T-helper 17 cell (primary cell): Measurements from ENCODE around the gene SEL1L. TPM values are rescaled to one million over a fixed set of nuclear protein-coding genes. Genes with fewer than 3 reads are reported as not detected.
"Not testable (repeated sequence)": the region's sequence is repeated elsewhere in the genome, so short reads cannot be mapped to it uniquely, and the experiment has no call there.

Source experiments
- ATAC-seq: fragments of 150-1000 bp; cut with Tn5 transposase; 2 replicates; pipeline ENCODE4 v1.10.0; 2021; ENCODE audit warnings: mild to moderate bottlenecking, moderate library complexity
- DNase-seq, 3 donors: peaks; one replicate each; pipeline versions ENCODE4 v3.0.0 to v3.0.0-alpha.2; 2020 to 2021
- H3K9me3 ChIP-seq: one replicate; pipeline ENCODE4 v1.7.0; 2013; ENCODE audit warnings: low read length, mild to moderate bottlenecking; ENCODE audit not compliant: control insufficient read depth, poor library complexity, severe bottlenecking
- H3K27ac Mint-ChIP-seq: one replicate; pipeline ENCODE4 v1.8.0; 2022; ENCODE audit warnings: mild to moderate bottlenecking, moderate library complexity, mixed read lengths
- H3K27me3 Mint-ChIP-seq: one replicate; pipeline ENCODE4 v1.8.0; 2022; ENCODE audit warnings: mixed read lengths
- H3K36me3 Mint-ChIP-seq: one replicate; pipeline ENCODE4 v1.8.0; 2022; ENCODE audit warnings: low read depth, mixed read lengths
- H3K4me1 Mint-ChIP-seq: one replicate; pipeline ENCODE4 v1.8.0; 2022; ENCODE audit warnings: mild to moderate bottlenecking, mixed read lengths
- H3K4me3 Mint-ChIP-seq: one replicate; pipeline ENCODE4 v1.8.0; 2022; ENCODE audit warnings: mild to moderate bottlenecking, moderate library complexity, mixed read lengths
- total RNA-seq, 4 donors: library from RNA in 2 of 4; stranded (reverse) in 2 of 4; gene quantifications; one replicate each; pipeline ENCODE4 v1.2.3 and lab custom pipeline; 2022 to 2026

Gene SEL1L
- total RNA-seq, 2 donors from 2014 or later: 44.2 to 61.1 TPM

DNA sequence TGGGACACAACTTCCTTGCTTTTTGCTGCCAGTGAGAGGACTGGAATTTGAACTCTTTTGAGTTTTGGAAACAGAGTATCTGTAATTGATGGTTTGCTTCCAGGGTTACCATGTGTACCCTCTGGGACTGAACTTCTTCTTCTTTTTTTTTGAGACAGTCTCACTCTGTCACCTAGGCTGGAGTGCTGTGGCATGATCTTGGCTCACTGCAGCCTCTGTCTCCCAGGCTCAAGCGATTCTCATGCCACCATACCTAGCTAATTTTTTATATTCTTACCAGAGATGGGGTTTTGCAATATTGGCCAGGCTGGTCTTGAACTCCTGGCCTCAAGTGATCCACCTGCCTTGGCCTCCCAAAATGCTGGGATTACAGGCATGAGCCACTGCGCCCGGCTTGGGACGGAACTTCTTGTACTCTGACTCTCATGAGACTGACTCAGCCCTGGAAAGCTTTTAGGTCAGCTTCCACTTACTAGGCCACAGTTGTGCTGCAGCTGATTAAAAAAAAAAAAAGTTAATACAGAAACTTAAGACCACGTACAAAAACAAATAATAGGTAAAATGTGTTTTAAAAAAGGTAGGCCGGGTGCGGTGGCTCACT, 15.8 kb downstream of the SEL1L start:
- DNase-seq (no peak), ATAC-seq (no peak)
- no peaks in the 10 kb centered on the region for H3K9me3 ChIP-seq
- peaks cover 6% of the 10 kb centered on the region for H3K36me3 Mint-ChIP-seq
- H3K27ac Mint-ChIP-seq: no peak overlapping the region
- H3K4me1 Mint-ChIP-seq: peaks cover 21% of the 10 kb centered on the region
- no peak overlapping the region for H3K4me3 Mint-ChIP-seq
- H3K27me3 Mint-ChIP-seq: no peaks in the 10 kb centered on the region

DNA sequence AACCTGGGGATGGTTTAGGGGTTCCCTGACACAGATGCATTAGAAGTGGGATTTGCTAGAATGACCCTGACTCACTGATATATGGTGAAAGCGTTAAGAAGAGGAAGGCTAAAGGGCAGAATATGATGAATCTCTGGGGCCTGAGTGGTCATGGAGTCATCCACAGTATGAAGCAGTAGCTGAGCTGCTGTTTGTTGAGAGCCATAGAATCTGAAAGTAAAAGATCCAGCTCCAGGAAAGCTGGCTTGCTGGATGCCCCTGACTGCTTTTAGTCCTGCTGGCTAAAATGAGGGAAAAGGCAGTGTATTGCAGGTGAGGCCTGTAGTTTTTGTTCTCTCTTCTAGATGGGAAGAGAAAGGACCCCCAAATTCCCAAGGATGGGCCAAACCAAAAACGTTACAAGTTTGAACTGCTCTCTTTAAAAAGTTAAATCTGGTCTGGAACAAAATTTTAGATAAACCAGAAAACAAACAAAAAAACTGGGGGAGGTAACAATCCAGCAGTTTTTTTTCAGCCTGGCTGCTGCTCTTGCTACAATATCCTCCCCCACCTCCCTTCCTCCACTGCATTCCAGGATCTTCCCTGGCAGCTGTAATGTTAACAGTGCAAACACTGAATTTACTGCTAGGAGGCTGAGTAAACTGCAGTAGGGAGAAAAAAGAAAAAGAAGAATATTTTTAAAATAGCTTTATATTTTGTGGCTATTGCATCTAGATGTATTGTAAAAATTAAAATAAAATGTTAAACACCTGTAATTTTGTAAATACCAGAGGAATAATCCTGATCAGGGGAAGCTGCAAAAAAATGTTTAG, 16.5 kb downstream of the SEL1L start:
- ATAC-seq (no peak), DNase-seq (no peak)
- no peak overlapping the region for H3K4me3 Mint-ChIP-seq
- no peaks in the 10 kb centered on the region for H3K27me3 Mint-ChIP-seq
- H3K9me3 ChIP-seq: no peaks in the 10 kb centered on the region
- peaks cover 5% of the 10 kb centered on the region for H3K36me3 Mint-ChIP-seq
- peak overlapping the region; percentile 53 for H3K27ac Mint-ChIP-seq
- peaks cover 19% of the 10 kb centered on the region for H3K4me1 Mint-ChIP-seq

DNA sequence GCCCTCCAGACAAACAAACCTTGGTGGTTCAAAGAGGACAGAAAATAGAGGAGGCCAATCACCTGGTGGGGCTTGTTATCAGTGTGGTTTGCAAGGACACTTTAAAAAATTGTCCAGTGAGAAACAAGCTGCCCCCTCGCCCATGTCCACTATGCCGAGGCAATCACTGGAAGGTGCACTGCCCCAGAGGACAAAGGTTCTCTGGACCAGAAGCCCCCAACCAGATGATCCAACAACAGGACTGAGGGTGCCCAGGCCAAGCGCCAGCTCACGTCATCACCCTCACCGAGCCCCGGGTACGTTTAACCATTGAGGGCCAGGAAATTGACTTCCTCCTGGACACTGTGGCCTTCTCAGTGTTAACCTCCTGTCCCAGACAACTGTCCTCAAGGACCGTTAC, 17.7 kb downstream of the SEL1L start:
- H3K27me3 Mint-ChIP-seq, ATAC-seq, H3K4me3 Mint-ChIP-seq, H3K36me3 Mint-ChIP-seq, H3K9me3 ChIP-seq, H3K27ac Mint-ChIP-seq, DNase-seq: not testable (repeated sequence)
- H3K4me1 Mint-ChIP-seq: peaks cover 17% of the 10 kb centered on the region

DNA sequence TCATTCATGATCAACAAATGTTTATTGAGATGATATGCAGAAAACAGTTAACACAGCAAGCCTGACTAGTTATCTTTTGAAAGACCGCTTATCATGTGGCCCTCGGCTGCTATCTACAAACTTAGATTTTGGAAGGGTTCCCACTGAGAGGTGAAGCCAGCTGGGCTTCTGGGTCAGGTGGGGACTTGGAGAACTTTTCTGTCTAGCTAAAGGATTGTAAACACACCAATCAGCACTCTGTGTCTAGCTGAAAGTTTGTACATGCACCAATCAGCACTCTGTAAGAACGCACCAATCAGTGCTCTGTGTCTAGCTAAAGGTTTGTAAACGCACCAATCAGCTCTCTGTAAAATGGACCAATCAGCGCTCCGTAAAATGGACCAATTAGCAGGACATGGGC, 20.8 kb downstream of the SEL1L start:
- not testable (repeated sequence) for H3K36me3 Mint-ChIP-seq, H3K9me3 ChIP-seq, DNase-seq, H3K27me3 Mint-ChIP-seq, ATAC-seq, H3K27ac Mint-ChIP-seq, H3K4me3 Mint-ChIP-seq
- H3K4me1 Mint-ChIP-seq: peaks cover 17% of the 10 kb centered on the region

DNA sequence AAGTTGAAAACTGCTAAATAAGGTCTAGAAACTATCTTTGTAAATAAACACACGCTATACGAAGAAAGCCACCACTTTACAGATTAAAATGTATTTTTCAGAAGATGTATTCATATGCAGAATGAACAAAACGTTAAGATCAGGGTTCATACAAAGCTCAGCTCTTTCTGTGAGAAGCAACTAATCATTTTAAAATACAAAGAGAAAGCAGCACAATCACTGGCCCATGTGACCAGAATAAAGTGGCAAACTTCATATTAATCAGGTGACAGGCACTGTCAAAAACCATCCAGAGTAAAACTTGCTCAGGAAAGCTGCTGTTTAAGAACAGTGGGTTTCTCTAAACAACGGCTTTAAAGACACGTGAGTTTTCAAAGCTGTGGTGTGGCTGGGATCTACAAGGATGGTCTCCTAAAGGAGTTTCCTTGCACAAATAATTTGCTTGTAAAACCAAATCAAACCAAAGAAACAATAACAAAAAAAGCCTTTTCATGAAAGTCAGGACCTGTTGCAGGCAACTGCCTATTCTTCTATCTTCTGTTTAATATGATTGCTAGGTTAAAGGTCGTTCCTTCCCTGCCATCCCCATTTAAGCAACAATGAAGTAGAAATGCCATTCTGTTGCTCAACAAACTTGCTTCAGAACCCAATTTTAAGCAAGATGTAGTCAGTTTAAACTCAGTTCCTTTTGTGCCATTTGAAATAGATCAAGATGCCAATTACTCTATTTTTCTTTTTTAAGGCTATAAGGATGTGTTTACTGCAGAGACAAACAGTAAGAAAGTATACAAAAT, 22.3 kb downstream of the SEL1L start:
- Mint-ChIP-seq H3K27me3 (no peaks in the 10 kb centered on the region), H3K27ac (peak overlapping the region; percentile 86), H3K4me1 (peaks cover 20% of the 10 kb centered on the region), H3K36me3 (peaks cover 4% of the 10 kb centered on the region), H3K4me3 (no peak overlapping the region)
- no peak for DNase-seq
- no peak for ATAC-seq
- H3K9me3 ChIP-seq: no peaks in the 10 kb centered on the region

DNA sequence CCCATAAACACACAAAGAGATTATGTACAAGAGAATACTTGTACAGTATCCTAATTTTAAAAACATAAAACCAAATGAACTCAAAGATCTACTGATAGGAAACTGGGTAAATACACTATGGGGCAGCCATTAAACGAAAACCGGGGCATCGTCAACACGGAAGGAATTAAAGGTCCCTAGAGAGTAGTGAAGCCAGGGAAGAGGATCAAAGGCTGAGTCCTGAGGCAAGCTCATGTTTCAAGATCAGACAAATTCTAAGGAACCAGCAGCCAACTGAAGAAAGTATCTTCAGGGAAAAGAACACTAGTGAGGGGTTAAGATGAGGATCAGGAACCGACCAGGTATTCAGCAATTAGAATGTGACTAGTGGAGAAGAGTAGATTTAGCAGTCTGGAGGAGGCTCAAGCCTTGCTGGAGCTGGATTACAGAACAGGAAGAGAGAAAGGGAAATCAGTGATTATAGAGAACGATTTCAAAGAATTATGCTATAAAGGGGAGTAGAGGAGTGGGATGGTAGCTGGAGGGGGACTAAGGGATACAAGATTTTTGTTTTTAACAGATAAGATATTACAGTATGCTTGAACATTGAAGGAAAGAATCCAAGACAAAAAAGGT, 23.7 kb downstream of the SEL1L start:
- peaks cover 4% of the 10 kb centered on the region for H3K36me3 Mint-ChIP-seq
- no peak for ATAC-seq
- peaks cover 18% of the 10 kb centered on the region for H3K4me1 Mint-ChIP-seq

DNA sequence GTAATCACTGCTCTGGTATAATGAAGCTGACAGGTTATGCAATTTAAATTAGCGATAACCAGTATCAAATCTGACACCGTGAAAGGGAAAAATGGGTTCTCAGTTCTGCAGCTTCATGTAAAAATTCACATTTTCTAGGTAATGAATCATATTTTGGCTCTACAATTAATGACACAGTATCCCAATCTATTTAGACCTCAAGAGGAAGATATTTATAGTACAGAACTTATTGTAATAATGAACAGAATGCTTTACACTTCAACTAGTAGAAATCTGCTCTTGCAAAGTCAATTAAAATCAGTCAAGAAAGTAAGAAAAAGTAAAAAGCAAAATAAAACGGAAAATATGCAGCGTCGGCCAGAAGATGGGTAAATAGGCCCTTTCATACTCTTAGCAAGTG, 24.3 kb downstream of the SEL1L start:
- H3K27me3 Mint-ChIP-seq: no peaks in the 10 kb centered on the region

More for the DNA sequence above, 23.7 kb downstream of the SEL1L start:
- no peaks in the 10 kb centered on the region for H3K9me3 ChIP-seq
- DNase-seq: no peak
- H3K4me3 Mint-ChIP-seq: no peak overlapping the region
- no peaks in the 10 kb centered on the region for H3K27me3 Mint-ChIP-seq
- H3K27ac Mint-ChIP-seq: peak overlapping the region; percentile 86

DNA sequence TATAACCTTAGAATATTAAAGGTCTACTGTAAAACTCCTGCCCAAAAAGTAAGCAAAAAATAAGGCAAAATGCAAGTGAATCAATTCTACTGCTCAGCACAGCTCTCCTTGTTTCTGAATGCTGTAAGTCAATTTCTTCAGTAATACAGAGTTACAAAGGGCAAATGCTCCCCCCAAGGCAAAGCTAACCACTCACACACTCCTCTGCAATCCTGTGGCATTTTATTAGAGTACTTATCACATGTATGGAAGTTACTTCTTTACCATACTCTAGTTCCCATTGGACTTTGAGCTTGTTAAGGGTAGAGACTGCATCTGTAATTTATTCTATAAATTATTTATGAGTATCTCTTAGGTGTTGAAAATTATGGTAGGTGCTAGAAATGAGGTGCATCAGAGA, 27.2 kb downstream of the SEL1L start:
- no peaks in the 10 kb centered on the region for H3K27me3 Mint-ChIP-seq
- ATAC-seq (no peak), DNase-seq (no peak)
- H3K9me3 ChIP-seq: no peaks in the 10 kb centered on the region
- peaks cover 4% of the 10 kb centered on the region for H3K36me3 Mint-ChIP-seq
- peaks cover 16% of the 10 kb centered on the region for H3K4me1 Mint-ChIP-seq
- peak overlapping the region; percentile 14 for H3K27ac Mint-ChIP-seq
- no peak overlapping the region for H3K4me3 Mint-ChIP-seq

More for the DNA sequence above, 24.3 kb downstream of the SEL1L start:
- Mint-ChIP-seq H3K4me3 (no peak overlapping the region), H3K36me3 (peaks cover 4% of the 10 kb centered on the region), H3K4me1 (peaks cover 17% of the 10 kb centered on the region), H3K27ac (peak overlapping the region; percentile 86)
- no peak for ATAC-seq
- H3K9me3 ChIP-seq: no peaks in the 10 kb centered on the region
- DNase-seq: no peak

DNA sequence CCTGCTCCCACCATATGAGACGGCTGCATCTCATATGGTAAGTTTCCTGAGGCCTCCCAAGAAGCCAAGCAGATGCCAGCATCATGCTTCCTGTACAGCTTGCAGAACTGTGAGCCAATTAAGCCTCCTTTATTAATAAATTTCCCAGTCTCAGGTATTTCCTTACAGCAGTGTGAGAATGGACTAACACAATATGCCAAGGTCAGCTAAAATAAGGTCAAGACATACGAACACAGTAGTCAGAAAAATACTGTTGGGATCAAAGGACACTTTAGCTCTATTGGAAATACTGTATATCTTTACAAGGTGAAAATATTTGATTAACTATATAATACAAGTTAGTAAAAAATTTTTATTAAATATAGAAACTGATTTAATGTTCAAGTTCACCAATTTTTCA, 28.8 kb downstream of the SEL1L start:
- no peak overlapping the region for H3K27ac Mint-ChIP-seq
- H3K4me3 Mint-ChIP-seq: no peak overlapping the region
- H3K27me3 Mint-ChIP-seq: no peaks in the 10 kb centered on the region
- ATAC-seq: no peak
- no peaks in the 10 kb centered on the region for H3K9me3 ChIP-seq
- H3K36me3 Mint-ChIP-seq: peaks cover 10% of the 10 kb centered on the region
- DNase-seq: no peak
- H3K4me1 Mint-ChIP-seq: peaks cover 12% of the 10 kb centered on the region

DNA sequence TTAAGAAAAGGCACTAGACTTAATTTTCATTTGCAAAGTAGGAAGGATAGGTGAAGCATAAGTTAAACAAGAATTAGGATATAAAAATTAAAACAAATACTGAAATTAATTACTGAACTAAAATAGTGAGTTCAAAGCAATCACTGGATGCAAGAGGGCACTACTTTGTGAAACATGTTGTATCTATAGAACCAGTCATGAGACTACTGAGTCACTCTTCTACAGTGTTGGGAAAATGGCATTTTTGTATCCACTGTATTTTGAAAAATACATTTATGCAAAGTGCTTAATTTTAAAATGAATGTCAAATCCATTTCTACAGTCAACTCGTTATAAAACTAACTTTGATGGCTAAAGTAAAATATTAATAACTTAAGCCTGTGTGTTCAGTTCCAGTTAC, 47.9 kb downstream of the SEL1L start:
- no peaks in the 10 kb centered on the region for H3K9me3 ChIP-seq
- H3K4me1 Mint-ChIP-seq: peaks cover 5% of the 10 kb centered on the region
- no peak overlapping the region for H3K4me3 Mint-ChIP-seq
- H3K27ac Mint-ChIP-seq: peak overlapping the region; percentile 84
- no peaks in the 10 kb centered on the region for H3K27me3 Mint-ChIP-seq
- peaks cover 7% of the 10 kb centered on the region for H3K36me3 Mint-ChIP-seq
- ATAC-seq: no peak
- DNase-seq: no peak

DNA sequence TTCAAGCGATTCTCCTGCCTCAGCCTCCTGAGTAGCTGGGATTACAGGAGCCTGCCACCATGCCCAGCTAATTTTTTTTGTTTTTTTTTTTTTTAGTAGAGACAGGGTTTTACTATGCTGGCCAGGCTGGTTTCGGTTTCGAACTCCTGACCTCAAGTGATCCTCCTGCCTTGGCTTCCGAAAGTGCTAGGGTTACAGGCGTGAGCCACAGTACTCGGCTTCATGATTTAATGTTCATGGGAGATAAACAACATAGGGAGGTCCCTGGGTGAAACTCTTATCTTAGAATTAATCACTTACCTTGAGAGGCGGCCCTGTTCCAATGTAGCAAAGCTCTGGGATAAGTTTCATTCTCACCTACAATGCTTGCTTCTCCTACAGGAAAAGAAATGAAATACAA, 48.3 kb downstream of the SEL1L start:
- Mint-ChIP-seq H3K27ac (peak overlapping the region; percentile 84), H3K27me3 (no peaks in the 10 kb centered on the region), H3K36me3 (peaks cover 7% of the 10 kb centered on the region), H3K4me1 (peaks cover 5% of the 10 kb centered on the region), H3K4me3 (no peak overlapping the region)
- H3K9me3 ChIP-seq: no peaks in the 10 kb centered on the region
- DNase-seq (no peak), ATAC-seq (peak; percentile 50)

DNA sequence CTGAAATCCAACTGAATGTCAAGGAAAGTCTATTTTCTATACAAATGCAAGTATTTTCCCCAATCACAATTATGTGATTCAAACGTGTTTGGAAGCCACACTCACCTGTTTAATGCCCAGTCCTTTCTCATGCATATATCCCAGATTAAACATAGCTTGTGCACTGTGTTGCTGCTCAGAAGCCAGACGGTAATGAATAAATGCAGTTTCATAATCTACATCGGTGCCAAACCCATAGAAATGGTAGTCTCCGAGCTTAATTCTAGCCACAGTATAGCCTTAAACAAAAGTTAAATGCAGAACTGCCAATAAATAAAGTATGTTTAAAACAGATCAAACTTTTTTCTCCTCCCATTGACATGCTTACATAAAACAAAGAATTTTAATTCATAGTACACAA, 49.5 kb downstream of the SEL1L start:
- Mint-ChIP-seq H3K27me3 (no peaks in the 10 kb centered on the region), H3K4me1 (peaks cover 5% of the 10 kb centered on the region), H3K4me3 (no peak overlapping the region), H3K36me3 (peaks cover 7% of the 10 kb centered on the region), H3K27ac (peak overlapping the region; percentile 84)
- no peak for ATAC-seq
- DNase-seq: no peak
- H3K9me3 ChIP-seq: no peaks in the 10 kb centered on the region

DNA sequence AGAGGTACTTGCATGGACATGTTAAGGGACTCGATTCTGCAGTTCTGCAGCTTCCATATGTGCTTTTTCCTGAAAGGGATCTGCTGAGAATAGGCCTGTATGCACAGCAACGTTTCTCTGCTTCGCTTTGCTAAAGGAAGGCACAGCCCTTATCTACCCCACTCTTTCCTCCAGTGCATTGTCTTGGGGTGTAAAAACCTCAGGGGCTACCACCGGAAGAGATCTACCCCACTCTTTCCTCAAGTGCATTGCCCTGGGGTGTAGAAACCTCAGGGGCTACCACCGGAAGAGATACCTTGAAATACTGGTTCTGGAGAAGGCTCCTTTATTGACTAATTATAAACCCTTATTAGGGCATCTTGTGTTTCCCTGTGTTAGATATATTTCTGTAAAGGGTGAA, 52.9 kb downstream of the SEL1L start:
- Mint-ChIP-seq H3K36me3 (no peaks in the 10 kb centered on the region), H3K27me3 (no peaks in the 10 kb centered on the region), H3K27ac (no peak overlapping the region), H3K4me3 (no peak overlapping the region), H3K4me1 (no peaks in the 10 kb centered on the region)
- ATAC-seq (no peak), DNase-seq (no peak)
- no peaks in the 10 kb centered on the region for H3K9me3 ChIP-seq
